Astrocyte (in vitro differentiated cells and primary cell): ENCODE data around the gene SNRNP25. TPM values are rescaled to one million over a fixed set of nuclear protein-coding genes. Genes with fewer than 3 reads are reported as not detected.

ENCODE experiments used
- DNase-seq: peaks from one replicate; pipeline ENCODE4 v3.0.0-alpha.2; 2010; ENCODE audit warnings: low read depth
- FAIRE-seq: peaks from 2 replicates; lab custom pipeline; 2011; peaks lifted over from hg19 to GRCh38; lab: Jason Lieb, UNC
- H2AFZ ChIP-seq: 2 replicates; pipeline ENCODE4 v1.6.0; 2012; ENCODE audit warnings: low read depth, low read length, inconsistent platforms
- H3K27ac ChIP-seq: 2 replicates; pipeline ENCODE4 v1.5.1; 2011; ENCODE audit warnings: low read depth, low read length, inconsistent platforms
- H3K27me3 ChIP-seq: 2 replicates; pipeline ENCODE4 v1.6.0; 2011; ENCODE audit warnings: low read length, inconsistent platforms; ENCODE audit not compliant: insufficient read depth
- H3K36me3 ChIP-seq: 2 replicates; pipeline ENCODE4 v1.5.1; 2011; ENCODE audit warnings: low read length, inconsistent platforms; ENCODE audit not compliant: insufficient read depth
- H3K4me1 ChIP-seq: 2 replicates; pipeline ENCODE4 v1.5.1; 2011; ENCODE audit warnings: low read length, inconsistent platforms; ENCODE audit not compliant: insufficient read depth
- H3K4me2 ChIP-seq: 2 replicates; pipeline ENCODE4 v1.6.0; 2012; ENCODE audit warnings: low read length, inconsistent platforms
- H3K4me3 ChIP-seq: 2 replicates; pipeline ENCODE4 v1.5.1; 2011; ENCODE audit warnings: low read depth, mild to moderate bottlenecking, low read length, inconsistent platforms; ENCODE audit not compliant: insufficient read depth
- H3K79me2 ChIP-seq: 2 replicates; pipeline ENCODE4 v1.6.0; 2012; ENCODE audit warnings: mild to moderate bottlenecking, low read length, inconsistent platforms; ENCODE audit not compliant: insufficient read depth
- H3K9ac ChIP-seq: 2 replicates; pipeline ENCODE4 v1.6.0; 2012; ENCODE audit warnings: mild to moderate bottlenecking, low read length, inconsistent platforms
- H3K9me3 ChIP-seq: 2 replicates; pipeline ENCODE4 v1.5.1; 2012; ENCODE audit warnings: low read depth, mild to moderate bottlenecking, low read length, inconsistent platforms; ENCODE audit not compliant: insufficient read depth
- H4K20me1 ChIP-seq: 2 replicates; pipeline ENCODE4 v1.6.0; 2012; ENCODE audit warnings: low read length, inconsistent platforms; ENCODE audit not compliant: insufficient read depth
- H3K27ac Mint-ChIP-seq: one replicate; pipeline ENCODE4 v1.8.0; 2021; ENCODE audit warnings: mild to moderate bottlenecking, mixed read lengths; ENCODE audit not compliant: unreplicated experiment
- H3K27me3 Mint-ChIP-seq: one replicate; pipeline ENCODE4 v1.8.0; 2021; ENCODE audit warnings: low read depth, mixed read lengths; ENCODE audit not compliant: unreplicated experiment
- H3K36me3 Mint-ChIP-seq: one replicate; pipeline ENCODE4 v1.8.0; 2021; ENCODE audit warnings: low read depth, mixed read lengths; ENCODE audit not compliant: unreplicated experiment
- H3K4me1 Mint-ChIP-seq: one replicate; pipeline ENCODE4 v1.8.0; 2021; ENCODE audit warnings: low read depth, mixed read lengths; ENCODE audit not compliant: unreplicated experiment
- H3K4me3 Mint-ChIP-seq: one replicate; pipeline ENCODE4 v1.8.0; 2021; ENCODE audit warnings: mild to moderate bottlenecking, moderate library complexity, mixed read lengths; ENCODE audit not compliant: unreplicated experiment
- H3K9me3 Mint-ChIP-seq: one replicate; pipeline ENCODE4 v1.8.0; 2021; ENCODE audit warnings: mild to moderate bottlenecking, mixed read lengths; ENCODE audit not compliant: unreplicated experiment
- EZH2 ChIP-seq: IDR thresholded peaks from 2 replicates; pipeline ENCODE4 v1.6.1; 2012; ENCODE audit warnings: mild to moderate bottlenecking, low read length, inconsistent platforms; ENCODE audit not compliant: insufficient read depth
- total RNA-seq: library from RNA; stranded (reverse); gene quantifications from 2 replicates; pipeline ENCODE4 v1.2.1, GENCODE V29; 2021
- TF ChIP-seq, protein P1 (sequence below): IDR thresholded peaks from 2 replicates; pipeline ENCODE4 v1.5.1; 2011; ENCODE audit warnings: low read depth, mild to moderate bottlenecking, inconsistent platforms, low read length, moderate library complexity; ENCODE audit not compliant: insufficient read depth

The SNRNP25 gene
- total RNA-seq, 1 donor from 2014 or later: 34.1 TPM

- Histone ChIP-seq H3K36me3 (peaks cover 2% of the 10 kb centered on the region), H3K9ac (peak overlapping the region; percentile 56), H3K9me3 (no peaks in the 10 kb centered on the region), H2AFZ (no peak overlapping the region), H3K79me2 (peaks cover 13% of the 10 kb centered on the region), H3K27ac (peak overlapping the region; percentile 64), H4K20me1 (peaks cover 55% of the 10 kb centered on the region), H3K27me3 (no peaks in the 10 kb centered on the region), H3K4me2 (peak overlapping the region; percentile 67), H3K4me1 (peaks cover 34% of the 10 kb centered on the region), H3K4me3 (no peak overlapping the region)
- H3K36me3 Mint-ChIP-seq: peaks cover 8% of the 10 kb centered on the region
- peak overlapping the region; percentile 77 for H3K27ac Mint-ChIP-seq
- DNase-seq: peak; percentile 94
- TF ChIP-seq, protein P1, sequence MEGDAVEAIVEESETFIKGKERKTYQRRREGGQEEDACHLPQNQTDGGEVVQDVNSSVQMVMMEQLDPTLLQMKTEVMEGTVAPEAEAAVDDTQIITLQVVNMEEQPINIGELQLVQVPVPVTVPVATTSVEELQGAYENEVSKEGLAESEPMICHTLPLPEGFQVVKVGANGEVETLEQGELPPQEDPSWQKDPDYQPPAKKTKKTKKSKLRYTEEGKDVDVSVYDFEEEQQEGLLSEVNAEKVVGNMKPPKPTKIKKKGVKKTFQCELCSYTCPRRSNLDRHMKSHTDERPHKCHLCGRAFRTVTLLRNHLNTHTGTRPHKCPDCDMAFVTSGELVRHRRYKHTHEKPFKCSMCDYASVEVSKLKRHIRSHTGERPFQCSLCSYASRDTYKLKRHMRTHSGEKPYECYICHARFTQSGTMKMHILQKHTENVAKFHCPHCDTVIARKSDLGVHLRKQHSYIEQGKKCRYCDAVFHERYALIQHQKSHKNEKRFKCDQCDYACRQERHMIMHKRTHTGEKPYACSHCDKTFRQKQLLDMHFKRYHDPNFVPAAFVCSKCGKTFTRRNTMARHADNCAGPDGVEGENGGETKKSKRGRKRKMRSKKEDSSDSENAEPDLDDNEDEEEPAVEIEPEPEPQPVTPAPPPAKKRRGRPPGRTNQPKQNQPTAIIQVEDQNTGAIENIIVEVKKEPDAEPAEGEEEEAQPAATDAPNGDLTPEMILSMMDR: no peak
- no peak for TF ChIP-seq EZH2
- H3K4me1 Mint-ChIP-seq: peaks cover 14% of the 10 kb centered on the region
- no peaks in the 10 kb centered on the region for H3K27me3 Mint-ChIP-seq
- H3K9me3 Mint-ChIP-seq: no peaks in the 10 kb centered on the region
- peak; percentile 63 for FAIRE-seq
- H3K4me3 Mint-ChIP-seq: no peak overlapping the region
These were observed 31.2 kb downstream of the SNRNP25 start for GRCh38 chr16:84718-85406.

DNA sequence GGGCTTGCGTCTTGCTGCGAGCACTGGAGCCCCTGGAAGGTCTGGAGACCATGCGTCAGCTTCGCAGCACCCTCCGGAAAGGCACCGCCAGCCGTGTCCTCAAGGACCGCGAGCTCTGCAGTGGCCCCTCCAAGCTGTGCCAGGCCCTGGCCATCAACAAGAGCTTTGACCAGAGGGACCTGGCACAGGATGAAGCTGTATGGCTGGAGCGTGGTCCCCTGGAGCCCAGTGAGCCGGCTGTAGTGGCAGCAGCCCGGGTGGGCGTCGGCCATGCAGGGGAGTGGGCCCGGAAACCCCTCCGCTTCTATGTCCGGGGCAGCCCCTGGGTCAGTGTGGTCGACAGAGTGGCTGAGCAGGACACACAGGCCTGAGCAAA lies 31.8 kb downstream of the SNRNP25 start:
- no peak overlapping the region for H3K27ac Mint-ChIP-seq
- no peaks in the 10 kb centered on the region for H3K27me3 ChIP-seq

More for the DNA sequence above, 31.8 kb downstream of the SNRNP25 start:
- Histone ChIP-seq H3K27ac (no peak overlapping the region), H3K4me1 (peaks cover 34% of the 10 kb centered on the region), H3K9ac (peak overlapping the region; percentile 56), H3K4me3 (no peak overlapping the region), H4K20me1 (peaks cover 61% of the 10 kb centered on the region), H3K36me3 (peaks cover 2% of the 10 kb centered on the region), H2AFZ (no peak overlapping the region), H3K4me2 (peak overlapping the region; percentile 67), H3K79me2 (peaks cover 13% of the 10 kb centered on the region), H3K9me3 (no peaks in the 10 kb centered on the region)
- DNase-seq (no peak), FAIRE-seq (no peak)
- peaks cover 14% of the 10 kb centered on the region for H3K4me1 Mint-ChIP-seq
- no peaks in the 10 kb centered on the region for H3K9me3 Mint-ChIP-seq
- TF ChIP-seq EZH2: no peak
- TF ChIP-seq, protein P1: no peak
- no peaks in the 10 kb centered on the region for H3K27me3 Mint-ChIP-seq
- no peak overlapping the region for H3K4me3 Mint-ChIP-seq
- H3K36me3 Mint-ChIP-seq: peaks cover 8% of the 10 kb centered on the region
